ENCODE measurements around the gene EFS. TPM values are rescaled to one million over a fixed set of nuclear protein-coding genes. Genes with fewer than 3 reads are reported as not detected.
"Not testable (repeated sequence)": the region's sequence is repeated elsewhere in the genome, so short reads cannot be mapped to it uniquely, and the experiment has no call there.

Gene EFS
- total RNA-seq, 6 experiments from 2014 or later: 0.19 to 0.60 (median 0.39) TPM

DNA sequence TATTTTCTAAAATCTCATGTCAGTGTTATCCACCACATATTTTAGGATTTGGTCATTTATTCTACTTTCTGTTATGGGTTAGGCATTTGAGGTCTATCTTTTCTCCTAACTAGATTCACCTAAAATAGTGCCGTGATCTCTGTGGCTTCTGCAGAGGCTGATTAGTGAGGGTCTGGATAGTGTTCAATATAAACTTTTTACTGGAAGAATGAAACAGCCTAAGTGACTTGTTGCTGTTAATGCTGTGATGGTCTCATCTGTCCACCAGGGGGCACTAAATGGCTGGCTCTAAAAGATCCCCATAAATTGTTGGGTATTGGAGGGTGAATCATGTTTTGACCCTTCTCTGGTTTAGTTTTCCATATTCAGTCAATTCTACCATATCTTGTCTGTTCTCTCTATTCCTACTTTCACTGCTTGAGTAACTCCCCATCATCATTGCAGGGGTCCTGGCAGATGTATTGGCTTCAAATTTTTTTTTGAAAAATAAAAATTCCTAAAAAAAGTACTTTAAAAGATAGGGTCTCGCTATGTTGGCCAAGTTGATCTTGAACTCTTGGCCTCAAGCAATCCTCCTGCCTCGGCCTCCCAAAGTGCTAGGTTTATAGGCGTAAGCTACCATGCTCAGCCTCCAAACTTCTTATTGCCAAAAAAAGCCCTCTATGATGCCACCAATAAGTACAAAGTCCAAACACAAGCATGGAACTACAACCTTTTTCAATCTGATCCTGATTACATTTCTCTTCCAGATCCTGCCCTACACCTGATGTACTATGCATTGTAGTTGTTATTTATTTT, 36.8 kb downstream of the EFS start:
- H3K27me3 ChIP-seq: no peaks in the 10 kb centered on the region
- 24% methylated on average over 4 of the region's 4 CpGs for WGBS (ENCODE audit: insufficient coverage, low coverage, low lambda C conversion rate, missing lambda C conversion rate)
- DNase-seq: peak in 1 of 3 donors; percentile 65

DNA sequence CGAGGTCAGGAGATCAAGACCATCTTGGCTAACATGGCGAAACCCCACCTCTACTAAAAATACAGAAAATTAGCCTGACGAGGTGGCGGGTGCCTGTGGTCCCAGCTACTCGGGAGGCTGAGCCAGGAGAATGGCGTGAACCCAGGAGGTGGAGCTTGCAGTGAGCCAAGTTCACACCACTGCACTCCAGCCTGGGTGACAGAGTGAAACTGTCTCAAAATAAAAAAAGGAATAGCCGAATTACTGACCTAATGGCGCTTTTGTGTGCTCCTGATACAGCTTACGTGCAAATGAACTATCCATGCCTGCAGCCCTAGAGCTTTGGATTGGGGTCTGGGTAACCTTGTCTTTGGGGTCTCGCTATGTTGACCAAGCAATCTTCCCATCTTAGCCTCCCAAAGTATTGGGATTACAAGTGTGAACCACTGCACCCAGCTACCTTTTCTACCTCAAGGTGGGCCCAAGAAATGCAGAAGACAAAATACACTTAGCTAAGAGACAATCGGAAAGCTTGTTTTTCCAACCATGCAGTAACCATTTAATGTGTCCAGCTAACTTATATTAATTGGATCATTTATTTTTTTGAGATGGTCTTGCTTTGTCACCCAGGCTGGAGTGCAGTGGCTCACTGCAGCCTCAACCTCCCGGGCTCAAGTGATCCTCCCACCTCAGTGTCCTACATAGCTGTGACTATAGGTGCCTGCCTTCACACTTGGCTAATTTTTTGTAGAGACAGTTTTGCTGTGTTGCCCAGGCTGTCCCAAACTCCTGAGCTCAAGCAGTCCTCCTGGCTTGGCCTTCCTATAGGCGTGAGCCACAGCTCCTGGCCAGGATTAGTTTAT, 38.3 kb downstream of the EFS start:
- intact Hi-C loops (cut with DNase I): loop anchor here in 1 of 2 donors (5.0 kb wide), 1 partner anchor 51 kb away; the partner anchor contains the start of gene CMTM5
- WGBS (ENCODE audit: insufficient coverage, low coverage, low lambda C conversion rate, missing lambda C conversion rate): 63% methylated on average over 13 of the region's 13 CpGs
- H3K27me3 ChIP-seq: no peaks in the 10 kb centered on the region

More for the DNA sequence above, 36.8 kb downstream of the EFS start:
- H3K27ac ChIP-seq: peak overlapping the region in 1 of 3 donors; percentile 28
- intact Hi-C loops (cut with DNase I): loop anchor here in 1 of 2 donors (5.0 kb wide), 1 partner anchor 49 kb away; the partner anchor contains the start of gene CMTM5
- peaks cover 0 to 7% (median 0%) of the 10 kb centered on the region in 4 donors for H3K4me1 ChIP-seq
- no peaks in the 10 kb centered on the region for H3K9me3 ChIP-seq
- H3K4me3 ChIP-seq: no peak overlapping the region
- TF ChIP-seq, protein P1, sequence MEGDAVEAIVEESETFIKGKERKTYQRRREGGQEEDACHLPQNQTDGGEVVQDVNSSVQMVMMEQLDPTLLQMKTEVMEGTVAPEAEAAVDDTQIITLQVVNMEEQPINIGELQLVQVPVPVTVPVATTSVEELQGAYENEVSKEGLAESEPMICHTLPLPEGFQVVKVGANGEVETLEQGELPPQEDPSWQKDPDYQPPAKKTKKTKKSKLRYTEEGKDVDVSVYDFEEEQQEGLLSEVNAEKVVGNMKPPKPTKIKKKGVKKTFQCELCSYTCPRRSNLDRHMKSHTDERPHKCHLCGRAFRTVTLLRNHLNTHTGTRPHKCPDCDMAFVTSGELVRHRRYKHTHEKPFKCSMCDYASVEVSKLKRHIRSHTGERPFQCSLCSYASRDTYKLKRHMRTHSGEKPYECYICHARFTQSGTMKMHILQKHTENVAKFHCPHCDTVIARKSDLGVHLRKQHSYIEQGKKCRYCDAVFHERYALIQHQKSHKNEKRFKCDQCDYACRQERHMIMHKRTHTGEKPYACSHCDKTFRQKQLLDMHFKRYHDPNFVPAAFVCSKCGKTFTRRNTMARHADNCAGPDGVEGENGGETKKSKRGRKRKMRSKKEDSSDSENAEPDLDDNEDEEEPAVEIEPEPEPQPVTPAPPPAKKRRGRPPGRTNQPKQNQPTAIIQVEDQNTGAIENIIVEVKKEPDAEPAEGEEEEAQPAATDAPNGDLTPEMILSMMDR (IDR thresholded peaks at IDR 0.05): peak; percentile 87 to 93 (median 90)
- no peak for TF ChIP-seq POLR2A (IDR thresholded peaks at IDR 0.05)
- ATAC-seq: peak; percentile 86 to 95 (median 90)
- H3K36me3 ChIP-seq: peaks cover 0 to 23% (median 10%) of the 10 kb centered on the region in 4 donors

DNA sequence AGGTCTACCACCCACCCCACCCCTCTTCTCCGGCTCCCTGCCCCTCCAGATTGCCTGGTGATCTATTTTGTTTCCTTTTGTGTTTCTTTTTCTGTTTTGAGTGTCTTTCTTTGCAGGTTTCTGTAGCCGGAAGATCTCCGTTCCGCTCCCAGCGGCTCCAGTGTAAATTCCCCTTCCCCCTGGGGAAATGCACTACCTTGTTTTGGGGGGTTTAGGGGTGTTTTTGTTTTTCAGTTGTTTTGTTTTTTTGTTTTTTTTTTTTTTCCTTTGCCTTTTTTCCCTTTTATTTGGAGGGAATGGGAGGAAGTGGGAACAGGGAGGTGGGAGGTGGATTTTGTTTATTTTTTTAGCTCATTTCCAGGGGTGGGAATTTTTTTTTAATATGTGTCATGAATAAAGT, 39.2 kb downstream of the EFS start:
- H3K27me3 ChIP-seq, H3K9me3 ChIP-seq, ATAC-seq, H3K4me3 ChIP-seq, DNase-seq, H3K27ac ChIP-seq: not testable (repeated sequence)
- peaks cover 0 to 17% (median 4%) of the 10 kb centered on the region in 4 donors for H3K4me1 ChIP-seq
- H3K36me3 ChIP-seq: peaks cover 0 to 28% (median 13%) of the 10 kb centered on the region in 4 donors
- 98% methylated on average over 5 of the region's 5 CpGs for WGBS (ENCODE audit: insufficient coverage, low coverage, low lambda C conversion rate, missing lambda C conversion rate)
- intact Hi-C loops (cut with DNase I): loop anchor here in 1 of 2 donors (5.0 kb wide), 1 partner anchor 52 kb away; the partner anchor contains the start of gene CMTM5

More for the DNA sequence above, 38.3 kb downstream of the EFS start:
- Histone ChIP-seq H3K9me3 (no peaks in the 10 kb centered on the region), H3K4me3 (no peak overlapping the region), H3K27ac (no peak overlapping the region), H3K4me1 (peaks cover 0 to 17% (median 4%) of the 10 kb centered on the region in 4 donors), H3K36me3 (peaks cover 0 to 28% (median 13%) of the 10 kb centered on the region in 4 donors)
- ATAC-seq (no peak), DNase-seq (no peak)
- TF ChIP-seq POLR2A (IDR thresholded peaks at IDR 0.05): no peak
- TF ChIP-seq, protein P1 (IDR thresholded peaks at IDR 0.05): no peak

DNA sequence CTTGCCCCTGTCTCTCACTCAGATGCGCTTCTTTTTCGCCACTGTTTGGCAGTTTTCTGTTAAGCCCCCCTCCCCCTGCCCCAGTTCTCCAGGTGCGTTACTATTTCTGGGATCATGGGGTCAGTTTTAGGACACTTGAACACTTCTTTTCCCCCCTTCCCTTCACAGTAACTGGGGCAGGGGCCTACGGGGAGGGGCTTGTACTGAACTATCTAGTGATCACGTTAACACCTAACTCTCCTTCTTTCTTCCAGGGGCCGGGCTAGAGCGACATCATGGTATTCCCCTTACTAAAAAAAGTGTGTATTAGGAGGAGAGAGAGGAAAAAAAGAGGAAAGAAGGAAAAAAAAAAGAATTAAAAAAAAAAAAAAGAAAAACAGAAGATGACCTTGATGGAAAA, 40.0 kb downstream of the EFS start:
- TF ChIP-seq, protein P1 (IDR thresholded peaks at IDR 0.05): no peak
- TF ChIP-seq POLR2A (IDR thresholded peaks at IDR 0.05): no peak
- H3K4me1 ChIP-seq: peaks cover 0 to 22% (median 4%) of the 10 kb centered on the region in 4 donors
- DNase-seq (no peak), ATAC-seq (no peak)
- H3K36me3 ChIP-seq: peaks cover 0 to 28% (median 13%) of the 10 kb centered on the region in 4 donors
- H3K9me3 ChIP-seq: no peaks in the 10 kb centered on the region
- H3K27ac ChIP-seq: no peak overlapping the region
- no peaks in the 10 kb centered on the region for H3K27me3 ChIP-seq
- intact Hi-C loops (cut with DNase I): loop anchor here in 1 of 2 donors (5.0 kb wide), 1 partner anchor 52 kb away; the partner anchor contains the start of gene CMTM5
- no peak overlapping the region for H3K4me3 ChIP-seq
- WGBS (ENCODE audit: insufficient coverage, low coverage, low lambda C conversion rate, missing lambda C conversion rate): 85% methylated on average over 6 of the region's 7 CpGs
